Liver (tissue), 9 donors: ENCODE results near the gene CHIT1. TPM values are rescaled to one million over a fixed set of nuclear protein-coding genes. Genes with fewer than 3 reads are reported as not detected.

Source experiments
- DNase-seq: peaks from one replicate; pipeline ENCODE4 v3.0.0-alpha.2; 2017; ENCODE audit warnings: low spot score
- H3K27ac ChIP-seq, 2 donors: one replicate each; pipeline ENCODE4 v1.7.0; 2013; ENCODE audit warnings: inconsistent platforms in 2 of 2, low read length in 2 of 2, control low read depth in 1 of 2, low read depth in 1 of 2, mild to moderate bottlenecking in 1 of 2
- H3K27me3 ChIP-seq, 4 donors: one replicate each; pipeline versions ENCODE4 v1.6.1 to v1.7.0; 2013; ENCODE audit warnings: low read length in 3 of 4, inconsistent platforms in 1 of 4, mild to moderate bottlenecking in 1 of 4, moderate library complexity in 1 of 4; ENCODE audit not compliant: control insufficient read depth in 4 of 4, insufficient read depth in 4 of 4
- H3K36me3 ChIP-seq, 4 donors: one replicate each; pipeline versions ENCODE4 v1.6.1 to v1.7.0; 2013; ENCODE audit warnings: low read length in 3 of 4, mild to moderate bottlenecking in 3 of 4, low read depth in 1 of 4, moderate library complexity in 1 of 4; ENCODE audit not compliant: control insufficient read depth in 4 of 4, insufficient read depth in 3 of 4
- H3K4me1 ChIP-seq, 4 donors: one replicate each; pipeline versions ENCODE4 v1.6.1 to v1.7.0; 2013; ENCODE audit warnings: low read length in 3 of 4, mild to moderate bottlenecking in 3 of 4, moderate library complexity in 1 of 4; ENCODE audit not compliant: control insufficient read depth in 4 of 4, insufficient read depth in 4 of 4
- H3K4me3 ChIP-seq, 3 donors: one replicate each; pipeline versions ENCODE4 v1.6.1 to v1.7.0; 2013; ENCODE audit warnings: low read length in 3 of 3, control low read depth in 1 of 3, low read depth in 1 of 3, mild to moderate bottlenecking in 1 of 3
- H3K9ac ChIP-seq, 2 donors: one replicate each; pipeline ENCODE4 v1.7.0; 2013; ENCODE audit warnings: low read length in 2 of 2, mild to moderate bottlenecking in 2 of 2, moderate library complexity in 2 of 2, control low read depth in 1 of 2, low read depth in 1 of 2
- H3K9me3 ChIP-seq, 4 donors: one replicate each; pipeline versions ENCODE4 v1.6.1 to v1.7.0; 2013; ENCODE audit warnings: low read length in 3 of 4; ENCODE audit not compliant: control insufficient read depth in 4 of 4
- ATF3 ChIP-seq: IDR thresholded peaks from 2 replicates; pipeline ENCODE4 v1.6.1; 2016; ENCODE audit warnings: antibody characterized with exemption
- CTCF ChIP-seq: fragments of 150-350 bp; IDR thresholded peaks from 2 replicates; pipeline ENCODE4 v1.5.1; 2017; ENCODE audit warnings: improper control_type of control experiment, low read depth, low read length; ENCODE audit not compliant: missing input control
- EGR1 ChIP-seq, 2 donors: IDR thresholded peaks; 2 replicates each; pipeline ENCODE4 v1.6.1; 2016 to 2018; ENCODE audit warnings: antibody characterized with exemption in 2 of 2, low read depth in 2 of 2
- FOXA1 ChIP-seq: IDR thresholded peaks from 2 replicates; pipeline ENCODE4 v1.6.1; 2016; ENCODE audit warnings: antibody characterized with exemption
- FOXA2 ChIP-seq: IDR thresholded peaks from 2 replicates; pipeline ENCODE4 v1.6.1; 2016; ENCODE audit warnings: antibody characterized with exemption
- GABPA ChIP-seq, 2 donors: IDR thresholded peaks in 1 of 2; conservative IDR thresholded peaks in 1 of 2; 2 replicates each; pipeline ENCODE4 v1.6.1; 2016; ENCODE audit warnings: antibody characterized with exemption in 2 of 2, mild to moderate bottlenecking in 1 of 2, moderate library complexity in 1 of 2
- HNF4A ChIP-seq, 2 donors: conservative IDR thresholded peaks; 2 replicates each; pipeline ENCODE4 v1.6.1; 2016; ENCODE audit warnings: antibody characterized with exemption in 2 of 2, mild to moderate bottlenecking in 2 of 2
- HNF4G ChIP-seq: IDR thresholded peaks from 2 replicates; pipeline ENCODE4 v1.6.1; 2016; ENCODE audit warnings: antibody characterized with exemption
- JUND ChIP-seq, 2 donors: IDR thresholded peaks; 2 replicates each; pipeline ENCODE4 v1.6.1; 2016; ENCODE audit warnings: antibody characterized with exemption in 2 of 2
- MAX ChIP-seq: IDR thresholded peaks from 2 replicates; pipeline ENCODE4 v1.6.1; 2016; ENCODE audit warnings: antibody characterized with exemption
- NR2F2 ChIP-seq: IDR thresholded peaks from 2 replicates; pipeline ENCODE4 v1.6.1; 2016; ENCODE audit warnings: antibody characterized with exemption
- RAD21 ChIP-seq, 2 donors: IDR thresholded peaks; 2 replicates each; pipeline ENCODE4 v1.6.1; 2016; ENCODE audit warnings: antibody characterized with exemption in 2 of 2, mild to moderate bottlenecking in 2 of 2
- REST ChIP-seq: IDR thresholded peaks from 2 replicates; pipeline ENCODE4 v1.6.1; 2016; ENCODE audit warnings: antibody characterized with exemption, mild to moderate bottlenecking
- RXRA ChIP-seq, 2 donors: IDR thresholded peaks; 2 replicates each; pipeline ENCODE4 v1.6.1; 2017 to 2018; ENCODE audit warnings: antibody characterized with exemption in 2 of 2, mild to moderate bottlenecking in 1 of 2
- SP1 ChIP-seq: IDR thresholded peaks from 2 replicates; pipeline ENCODE4 v1.6.1; 2018; ENCODE audit warnings: antibody characterized with exemption, mild to moderate bottlenecking
- TAF1 ChIP-seq: conservative IDR thresholded peaks from 2 replicates; pipeline ENCODE4 v1.6.1; 2016; ENCODE audit warnings: antibody characterized with exemption, mild to moderate bottlenecking
- YY1 ChIP-seq: IDR thresholded peaks from 2 replicates; pipeline ENCODE4 v1.6.1; 2016; ENCODE audit warnings: antibody characterized with exemption, mild to moderate bottlenecking
- ZBTB33 ChIP-seq: IDR thresholded peaks from 2 replicates; pipeline ENCODE4 v1.6.1; 2016; ENCODE audit warnings: antibody characterized with exemption
- polyA plus RNA-seq, 2 donors: library from polyadenylated mRNA; stranded (reverse) in 1 of 2; unstranded in 1 of 2; fragments of 200-250 nt in 1 of 2; fragments of >200 nt in 1 of 2; fragmentation: Nextera tagmentation in 1 of 2; extraction: Ambion mirVana in 1 of 2; gene quantifications; one replicate each; pipeline versions ENCODE4 v1.2.1 to v1.2.3, GENCODE V29; 2013 to 2015
- total RNA-seq, 2 donors: library from RNA; depleted of rRNA; stranded (reverse); fragments of >200 nt; gene quantifications; one replicate each; pipeline ENCODE4 v1.2.3, GENCODE V29; 2014
- donor health status: healthy.
- donor health status: healthy.
- donor health status: healthy.
- donor health status: healthy.
- donor health status: healthy.

CHIT1 gene
- total and polyA plus RNA-seq, 4 donors = under 0.01 to 0.07 TPM; not detected in 2

- TF ChIP-seq TAF1 (no peak), HNF4G (no peak), SP1 (no peak), RXRA (IDR thresholded peaks at IDR 0.05) (no peak)
These were observed 18.5 kb downstream of the CHIT1 start (continued) for GRCh38 chr1:203210988-203211387.

GRCh38 chr1:203210350-203210749 lies 19.1 kb downstream of the CHIT1 start:
- no peaks in the 10 kb centered on the region for H3K27me3 ChIP-seq
- H3K4me1 ChIP-seq = no peaks in the 10 kb centered on the region
- H3K27ac ChIP-seq = no peak overlapping the region
- H3K36me3 ChIP-seq = no peaks in the 10 kb centered on the region
- no peak overlapping the region for H3K4me3 ChIP-seq
- no peaks in the 10 kb centered on the region for H3K9me3 ChIP-seq
- no peak for DNase-seq
- no peak for TF ChIP-seq ATF3
- TF ChIP-seq TAF1 = no peak
- TF ChIP-seq YY1 = no peak
- TF ChIP-seq REST = no peak
- no peak for TF ChIP-seq HNF4G
- no peak for TF ChIP-seq HNF4A (conservative IDR thresholded peaks at IDR 0.05)
- no peak for TF ChIP-seq SP1
- TF ChIP-seq ZBTB33 = no peak
- no peak for TF ChIP-seq EGR1 (IDR thresholded peaks at IDR 0.05; ENCODE audit: low read depth in 2 of 2)
- no peak for TF ChIP-seq RXRA (IDR thresholded peaks at IDR 0.05)
- no peak for TF ChIP-seq JUND (IDR thresholded peaks at IDR 0.05)
- no peak for TF ChIP-seq NR2F2
- TF ChIP-seq CTCF = no peak
- TF ChIP-seq MAX = no peak
- TF ChIP-seq RAD21 (IDR thresholded peaks at IDR 0.05) = no peak
- TF ChIP-seq FOXA2 = no peak
- no peak for TF ChIP-seq GABPA (IDR thresholded peaks at IDR 0.05 in 1 of 2, conservative IDR thresholded peaks at IDR 0.05 in 1 of 2)
- no peak for TF ChIP-seq FOXA1
- H3K9ac ChIP-seq = no peak overlapping the region
